Peyer's patch (tissue), 4 donors: ENCODE data around the gene TNNC1. TPM values are rescaled to one million over a fixed set of nuclear protein-coding genes. Genes with fewer than 3 reads are reported as not detected.

Experiments
- DNase-seq, 3 donors: peaks; one replicate each; pipeline ENCODE4 v3.0.0-alpha.2; 2017 to 2019
- H3K27ac ChIP-seq, 4 donors: fragments of 200-600 bp; sonication (generic); one replicate each; pipeline ENCODE4 v1.5.1; 2016 to 2019
- H3K27me3 ChIP-seq, 2 donors: fragments of 200-600 bp; sonication (generic); one replicate each; pipeline ENCODE4 v1.5.1; 2019
- H3K36me3 ChIP-seq, 3 donors: fragments of 200-600 bp; sonication (generic); one replicate each; pipeline ENCODE4 v1.5.1; 2016 to 2019
- H3K4me1 ChIP-seq, 4 donors: fragments of 200-600 bp; sonication (generic); one replicate each; pipeline ENCODE4 v1.5.1; 2016 to 2019
- H3K4me3 ChIP-seq, 4 donors: fragments of 200-600 bp; sonication (generic); 1 replicate in 3 of 4; 2 replicates in 1 of 4; pipeline ENCODE4 v1.5.1; 2016 to 2019; ENCODE audit warnings: mild to moderate bottlenecking in 1 of 4
- H3K9me3 ChIP-seq, 4 donors: fragments of 200-600 bp; sonication (generic); one replicate each; pipeline ENCODE4 v1.5.1; 2016 to 2019; ENCODE audit warnings: mild to moderate bottlenecking in 1 of 4
- CTCF ChIP-seq, 6 experiments: fragments of 450-650 bp in 4 of 6; fragments of 200-600 bp in 2 of 6; sonication (generic) in 1 of 6; IDR thresholded peaks; one replicate each; pipeline ENCODE4 v1.5.1; 2017 to 2019; ENCODE audit warnings: antibody characterized with exemption in 6 of 6, mild to moderate bottlenecking in 3 of 6, moderate library complexity in 1 of 6
- POLR2A ChIP-seq, 2 donors: fragments of 450-650 bp; IDR thresholded peaks; one replicate each; pipeline ENCODE4 v1.5.1; 2017; ENCODE audit warnings: antibody characterized with exemption in 2 of 2, mild to moderate bottlenecking in 2 of 2, moderate library complexity in 2 of 2
- total RNA-seq, 4 donors: library from RNA; depleted of rRNA; stranded (reverse); fragments of >200 nt; gene quantifications; one replicate each; pipeline ENCODE4 v1.1.0, GENCODE V29; 2016

TNNC1 gene
- total RNA-seq, 4 donors from 2014 or later: not detected

GRCh38 chr3:52442409-52443267 is 11.2 kb downstream of the TNNC1 start:
- no peak for DNase-seq
- H3K9me3 ChIP-seq: no peaks in the 10 kb centered on the region
- no peaks in the 10 kb centered on the region for H3K27me3 ChIP-seq
- H3K4me1 ChIP-seq: peaks cover 0 to 7% (median 0%) of the 10 kb centered on the region in 4 donors
- no peaks in the 10 kb centered on the region for H3K36me3 ChIP-seq
- no peak overlapping the region for H3K4me3 ChIP-seq
- TF ChIP-seq CTCF (IDR thresholded peaks at IDR 0.05) (no peak), POLR2A (IDR thresholded peaks at IDR 0.05) (no peak)
- H3K27ac ChIP-seq: no peak overlapping the region

GRCh38 chr3:52441772-52442332 is 12.0 kb downstream of the TNNC1 start:
- no peaks in the 10 kb centered on the region for H3K27me3 ChIP-seq
- DNase-seq: peak in 2 of 3 donors; percentile 28 to 30
- H3K9me3 ChIP-seq: no peaks in the 10 kb centered on the region
- H3K36me3 ChIP-seq: no peaks in the 10 kb centered on the region
- no peak overlapping the region for H3K4me3 ChIP-seq
- peaks cover 0 to 9% (median 0%) of the 10 kb centered on the region in 4 donors for H3K4me1 ChIP-seq
- no peak for TF ChIP-seq POLR2A (IDR thresholded peaks at IDR 0.05)
- no peak for TF ChIP-seq CTCF (IDR thresholded peaks at IDR 0.05)
- no peak overlapping the region for H3K27ac ChIP-seq

- H3K27me3 ChIP-seq: no peaks in the 10 kb centered on the region
- peaks cover 0 to 9% (median 0%) of the 10 kb centered on the region in 4 donors for H3K4me1 ChIP-seq
- H3K36me3 ChIP-seq: no peaks in the 10 kb centered on the region
- no peak overlapping the region for H3K4me3 ChIP-seq
- peak in 1 of 3 donors; percentile 23 for DNase-seq
- TF ChIP-seq POLR2A (IDR thresholded peaks at IDR 0.05): no peak
- H3K27ac ChIP-seq: no peak overlapping the region
- no peaks in the 10 kb centered on the region for H3K9me3 ChIP-seq
Measured at GRCh38 chr3:52441091-52441771, 12.6 kb downstream of the TNNC1 start.

GRCh38 chr3:52440671-52441070 is 13.2 kb downstream of the TNNC1 start:
- H3K36me3 ChIP-seq: no peaks in the 10 kb centered on the region
- DNase-seq: peak in 1 of 3 donors; percentile 29
- peaks cover 0 to 9% (median 0%) of the 10 kb centered on the region in 4 donors for H3K4me1 ChIP-seq
- no peak overlapping the region for H3K27ac ChIP-seq
- H3K27me3 ChIP-seq: no peaks in the 10 kb centered on the region
- no peaks in the 10 kb centered on the region for H3K9me3 ChIP-seq
- TF ChIP-seq POLR2A (IDR thresholded peaks at IDR 0.05) (no peak), CTCF (IDR thresholded peaks at IDR 0.05) (no peak)
- H3K4me3 ChIP-seq: no peak overlapping the region

- no peaks in the 10 kb centered on the region for H3K9me3 ChIP-seq
- no peaks in the 10 kb centered on the region for H3K27me3 ChIP-seq
- no peak overlapping the region for H3K27ac ChIP-seq
- H3K4me3 ChIP-seq: no peak overlapping the region
- TF ChIP-seq POLR2A (IDR thresholded peaks at IDR 0.05) (no peak), CTCF (IDR thresholded peaks at IDR 0.05) (no peak)
- H3K36me3 ChIP-seq: no peaks in the 10 kb centered on the region
- DNase-seq: peak in 1 of 3 donors; percentile 38
- peaks cover 0 to 9% (median 0%) of the 10 kb centered on the region in 4 donors for H3K4me1 ChIP-seq
Measured at GRCh38 chr3:52440249-52440551, 13.6 kb downstream of the TNNC1 start.
